ENCODE measurements around the gene LOC101059915.
"Not testable (repeated sequence)": the region's sequence is repeated elsewhere in the genome, so short reads cannot be mapped to it uniquely, and the experiment has no call there.

- TF ChIP-seq LEF1 (IDR thresholded peaks at IDR 0.05; ENCODE audit: borderline replicate concordance); HDGF (IDR thresholded peaks at IDR 0.05; ENCODE audit: borderline replicate concordance); SP1 (IDR thresholded peaks at IDR 0.05); PKNOX1 (IDR thresholded peaks at IDR 0.05); BHLHE40 (IDR thresholded peaks at IDR 0.05; ENCODE audit: borderline replicate concordance); FOXA1 (IDR thresholded peaks at IDR 0.05); ZNF384 (IDR thresholded peaks at IDR 0.05); ARNT (IDR thresholded peaks at IDR 0.05); CTBP1 (IDR thresholded peaks at IDR 0.05; ENCODE audit: borderline replicate concordance): not testable (repeated sequence)
These were observed 9.8 kb downstream of the LOC101059915 start for GRCh38 chrX:71677195-71677594.
